Epithelial cell of esophagus (primary cell): Measurements from ENCODE around the gene MORF4L1.

Experiments used
- DNase-seq: peaks from one replicate; pipeline ENCODE4 v3.0.0; 2010; ENCODE audit warnings: low read depth
- H3K4me3 ChIP-seq: 2 replicates; pipeline ENCODE4 v1.5.1; 2011; ENCODE audit warnings: mild to moderate bottlenecking, low read length, control low read depth
- TF ChIP-seq, protein P1 (sequence below): IDR thresholded peaks from 2 replicates; pipeline ENCODE4 v1.5.1; 2011; ENCODE audit warnings: low read depth, mild to moderate bottlenecking, low read length, control low read depth, inconsistent platforms; ENCODE audit not compliant: insufficient read depth; ENCODE audit errors: missing control alignments

The MORF4L1 gene

DNA sequence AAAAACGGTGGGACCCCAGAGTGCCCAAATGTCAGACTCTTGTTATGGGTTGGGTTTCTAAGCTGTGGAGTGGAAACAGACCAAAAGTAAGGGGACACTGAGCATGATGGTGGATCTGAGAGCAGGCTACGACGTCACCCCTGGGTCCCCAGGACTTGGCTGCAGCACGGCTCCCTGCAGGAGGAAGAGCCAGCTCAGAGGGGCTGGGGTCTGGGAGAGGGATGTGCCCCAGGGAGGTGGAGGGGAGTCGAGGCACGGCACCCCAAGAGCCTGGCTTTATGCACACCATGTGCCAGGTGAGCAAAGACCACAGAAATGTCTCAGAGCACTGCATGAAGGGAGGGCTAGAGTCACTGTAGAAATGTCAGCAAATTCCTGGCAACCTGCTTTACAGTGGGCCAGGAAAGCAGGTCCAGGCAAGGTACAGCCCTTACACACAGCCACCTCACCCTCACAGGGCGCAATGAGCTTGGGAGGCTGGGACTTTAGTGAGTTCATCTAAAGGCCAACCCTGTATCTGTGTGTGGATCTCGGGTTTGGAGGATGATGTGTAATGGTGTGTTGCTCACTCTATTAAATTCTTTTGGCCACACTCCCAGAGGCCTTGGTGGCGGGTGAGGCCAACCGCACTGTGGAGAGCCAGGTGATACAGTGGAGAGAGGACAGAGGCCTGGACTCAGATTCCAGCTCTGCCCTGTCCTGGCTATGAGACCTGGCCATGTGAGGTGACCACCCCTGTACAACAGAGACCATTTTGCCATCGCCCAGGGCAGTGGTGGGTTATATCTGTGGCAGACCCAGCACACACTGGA is 58.1 kb downstream of the MORF4L1 start:
- H3K4me3 ChIP-seq, result no peak overlapping the region
- DNase-seq, result peak; percentile 99
- TF ChIP-seq, protein P1, sequence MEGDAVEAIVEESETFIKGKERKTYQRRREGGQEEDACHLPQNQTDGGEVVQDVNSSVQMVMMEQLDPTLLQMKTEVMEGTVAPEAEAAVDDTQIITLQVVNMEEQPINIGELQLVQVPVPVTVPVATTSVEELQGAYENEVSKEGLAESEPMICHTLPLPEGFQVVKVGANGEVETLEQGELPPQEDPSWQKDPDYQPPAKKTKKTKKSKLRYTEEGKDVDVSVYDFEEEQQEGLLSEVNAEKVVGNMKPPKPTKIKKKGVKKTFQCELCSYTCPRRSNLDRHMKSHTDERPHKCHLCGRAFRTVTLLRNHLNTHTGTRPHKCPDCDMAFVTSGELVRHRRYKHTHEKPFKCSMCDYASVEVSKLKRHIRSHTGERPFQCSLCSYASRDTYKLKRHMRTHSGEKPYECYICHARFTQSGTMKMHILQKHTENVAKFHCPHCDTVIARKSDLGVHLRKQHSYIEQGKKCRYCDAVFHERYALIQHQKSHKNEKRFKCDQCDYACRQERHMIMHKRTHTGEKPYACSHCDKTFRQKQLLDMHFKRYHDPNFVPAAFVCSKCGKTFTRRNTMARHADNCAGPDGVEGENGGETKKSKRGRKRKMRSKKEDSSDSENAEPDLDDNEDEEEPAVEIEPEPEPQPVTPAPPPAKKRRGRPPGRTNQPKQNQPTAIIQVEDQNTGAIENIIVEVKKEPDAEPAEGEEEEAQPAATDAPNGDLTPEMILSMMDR, result no peak

DNA sequence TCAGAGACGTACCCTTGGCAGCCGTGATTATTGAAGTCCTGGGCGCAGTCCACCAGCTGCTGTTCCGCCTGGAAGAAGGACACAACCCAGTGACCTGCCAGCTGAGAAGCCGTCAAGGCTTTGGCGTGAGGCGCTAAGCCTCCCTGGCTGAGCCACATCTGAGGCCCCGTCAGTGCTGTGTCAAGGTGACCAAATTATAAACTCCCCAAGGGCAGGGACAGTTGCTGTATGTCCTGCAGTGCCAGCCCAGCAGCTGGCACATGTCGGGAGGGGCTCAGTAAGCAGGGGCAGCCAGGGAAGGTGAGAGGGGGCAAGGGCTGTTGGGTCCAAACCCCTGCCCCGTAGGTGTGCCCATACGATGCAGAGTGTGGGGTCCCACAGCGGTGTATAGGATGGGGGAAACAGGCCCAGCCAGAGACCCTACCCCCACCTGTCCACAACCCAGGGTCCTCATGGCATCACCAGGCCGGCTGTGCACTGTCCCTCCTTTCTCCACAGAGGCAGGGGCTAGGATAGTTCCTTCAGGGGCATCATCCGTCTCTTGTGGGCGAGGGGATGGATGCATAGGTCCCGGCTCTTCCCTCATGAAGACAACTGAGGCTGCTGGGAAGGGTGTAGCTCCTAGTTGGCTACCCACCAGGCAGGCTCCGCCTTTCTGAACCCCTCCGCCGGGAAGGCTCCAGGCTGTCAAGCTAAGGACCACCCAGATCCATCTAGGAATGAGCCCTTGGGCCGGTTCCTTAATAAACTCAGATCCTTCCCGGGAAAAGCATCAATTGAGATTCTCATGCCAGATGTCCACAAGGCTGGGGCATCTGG is 59.0 kb downstream of the MORF4L1 start:
- H3K4me3 ChIP-seq, result no peak overlapping the region
- no peak for DNase-seq
- TF ChIP-seq, protein P1, result no peak

DNA sequence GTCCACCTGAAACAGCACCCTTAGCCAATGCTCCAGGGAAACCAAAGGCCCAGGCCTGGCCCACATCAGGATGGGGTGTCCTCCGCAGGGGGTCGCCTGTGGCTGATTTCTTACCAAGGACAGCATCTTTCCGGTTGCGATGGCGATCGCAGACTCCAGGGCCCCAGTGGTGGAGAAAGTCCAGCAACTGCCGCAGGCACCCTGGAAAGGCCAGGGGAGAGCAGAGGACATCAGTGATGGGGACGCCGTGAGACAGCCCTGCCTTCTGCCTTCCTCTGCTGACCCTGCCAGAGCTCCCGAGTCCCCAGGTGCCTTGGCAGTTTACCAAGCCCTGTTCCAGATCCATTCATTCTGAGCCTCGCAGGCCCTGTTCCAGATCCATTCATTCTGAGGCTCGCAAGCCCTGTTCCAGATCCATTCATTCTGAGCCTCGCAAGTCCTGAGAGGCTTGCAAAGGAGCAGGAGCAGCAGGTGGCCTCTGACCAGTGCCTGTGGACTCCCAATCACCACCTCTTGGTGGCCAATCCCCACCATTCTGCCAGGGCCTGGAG is 59.6 kb downstream of the MORF4L1 start:
- TF ChIP-seq, protein P1, result no peak
- H3K4me3 ChIP-seq, result no peak overlapping the region
- DNase-seq, result no peak

DNA sequence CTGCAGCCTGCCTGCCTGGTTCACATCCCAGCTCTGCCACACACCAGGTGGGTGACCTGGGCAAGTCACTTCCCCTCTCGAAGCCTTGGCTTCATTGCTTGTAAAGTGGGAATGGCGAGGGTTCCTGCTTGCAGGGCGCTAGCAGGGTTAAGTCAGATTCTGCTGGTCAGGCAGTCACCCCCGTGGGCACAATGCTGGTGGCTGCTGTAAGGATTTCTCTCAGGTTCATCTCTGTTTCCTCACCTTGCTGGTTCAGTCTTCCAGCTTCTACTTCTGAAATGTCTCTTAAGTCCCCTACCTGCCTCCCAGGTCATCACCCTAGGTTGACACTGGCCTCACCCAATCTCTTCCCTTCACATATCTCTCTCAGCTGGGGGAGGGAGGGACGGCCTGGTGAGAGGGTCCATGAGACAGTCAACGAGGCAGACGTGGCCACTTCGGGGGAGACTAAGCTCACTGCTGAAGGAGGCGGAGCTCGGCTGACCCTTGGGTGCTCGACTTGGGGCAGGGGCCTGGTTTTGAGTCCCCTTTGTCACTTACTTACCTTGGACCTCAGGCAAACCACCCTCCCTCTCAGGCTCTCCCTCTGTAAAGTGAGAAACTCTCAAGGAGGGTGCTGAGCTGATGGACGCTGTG is 60.6 kb downstream of the MORF4L1 start:
- H3K4me3 ChIP-seq, result no peak overlapping the region
- TF ChIP-seq, protein P1, result no peak
- DNase-seq, result no peak

DNA sequence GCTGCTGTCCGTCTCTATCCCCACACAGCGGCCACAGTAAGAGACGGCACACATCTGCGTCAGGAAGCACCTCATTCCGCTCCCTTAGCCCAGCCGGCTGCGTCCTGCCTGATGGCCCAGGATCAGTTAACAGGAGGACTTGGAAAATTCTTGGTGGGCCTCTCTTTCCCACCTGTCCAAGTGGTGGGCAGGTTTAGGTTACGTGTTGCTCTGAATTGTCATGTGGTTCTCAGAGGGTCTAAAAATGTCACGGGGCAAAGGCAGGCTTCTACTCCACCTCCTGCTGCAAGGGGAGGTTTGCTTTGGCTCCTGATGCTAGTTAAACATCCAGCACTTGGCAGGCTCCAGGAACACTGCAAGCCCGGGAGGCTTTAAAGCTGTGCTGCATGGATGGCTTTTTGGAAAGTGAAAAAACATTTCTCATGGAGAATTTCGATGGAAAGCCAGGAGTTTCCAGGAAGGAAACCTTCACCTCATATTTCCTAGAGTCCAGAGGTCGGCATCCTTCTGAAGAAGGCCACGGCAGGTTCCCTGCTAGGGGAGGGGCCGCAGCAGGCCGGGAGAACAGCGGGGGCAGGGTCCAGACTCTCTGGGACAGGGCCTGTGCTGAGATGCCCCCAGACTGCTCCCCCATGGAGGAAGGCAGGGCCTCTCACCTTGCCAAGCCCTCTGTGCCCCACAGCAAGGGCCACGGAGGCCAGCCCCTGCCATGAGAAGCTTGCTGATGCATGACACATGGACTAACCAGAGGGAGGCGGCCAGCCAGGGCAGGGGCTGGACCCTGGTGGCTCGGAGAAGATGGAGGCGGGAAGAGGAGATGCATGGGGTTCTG is 61.3 kb downstream of the MORF4L1 start:
- TF ChIP-seq, protein P1, result no peak
- no peak for DNase-seq
- no peak overlapping the region for H3K4me3 ChIP-seq

DNA sequence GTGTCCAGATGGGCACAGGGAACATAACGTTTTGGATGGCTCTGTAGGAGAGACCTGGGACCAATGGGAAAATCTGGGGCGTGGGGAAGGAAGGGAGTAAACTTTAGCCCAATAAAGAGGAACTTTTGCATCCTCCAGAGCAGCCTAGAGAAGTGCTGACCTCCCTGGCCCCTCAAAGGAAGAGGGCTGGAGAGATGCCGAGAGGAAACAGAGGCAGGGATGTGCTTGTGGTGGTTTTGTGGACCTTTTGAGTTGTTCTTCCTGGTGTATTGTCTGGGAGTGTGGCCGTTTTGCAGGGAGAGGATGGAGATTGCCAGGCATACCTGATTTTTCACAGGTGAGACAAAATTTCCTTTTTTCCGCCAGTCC is 61.9 kb downstream of the MORF4L1 start:
- DNase-seq, result no peak
- H3K4me3 ChIP-seq, result no peak overlapping the region
- TF ChIP-seq, protein P1, result no peak
